Ishikawa (cell line): ENCODE measurements around the gene PCDH9.

ENCODE experiments used
- CEBPB ChIP-seq: IDR thresholded peaks from 2 replicates; pipeline ENCODE4 v1.6.1; 2012
- CREB1 ChIP-seq: IDR thresholded peaks from 2 replicates; pipeline ENCODE4 v1.6.1; 2012; ENCODE audit warnings: low read depth
- EGR1 ChIP-seq: IDR thresholded peaks from 2 replicates; pipeline ENCODE4 v1.6.1; 2012
- EP300 ChIP-seq: IDR thresholded peaks from 2 replicates; pipeline ENCODE4 v1.6.1; 2012; ENCODE audit warnings: borderline replicate concordance
- FOXM1 ChIP-seq: IDR thresholded peaks from 2 replicates; pipeline ENCODE4 v1.6.1; 2012; ENCODE audit warnings: low read depth, borderline replicate concordance
- NFIC ChIP-seq: IDR thresholded peaks from 2 replicates; pipeline ENCODE4 v1.6.1; 2012
- RAD21 ChIP-seq: IDR thresholded peaks from 2 replicates; pipeline ENCODE4 v1.6.1; 2012; ENCODE audit warnings: low read depth
- TAF1 ChIP-seq: IDR thresholded peaks from 2 replicates; pipeline ENCODE4 v1.6.1; 2012; ENCODE audit warnings: low read depth, mild to moderate bottlenecking
- TCF12 ChIP-seq: IDR thresholded peaks from 2 replicates; pipeline ENCODE4 v1.6.1; 2012; ENCODE audit warnings: low read depth
- TEAD4 ChIP-seq: IDR thresholded peaks from 2 replicates; pipeline ENCODE4 v1.6.1; 2012
- YY1 ChIP-seq: IDR thresholded peaks from 2 replicates; pipeline ENCODE4 v1.6.1; 2012; ENCODE audit warnings: low read depth
- ZBTB7A ChIP-seq: IDR thresholded peaks from 2 replicates; pipeline ENCODE4 v1.6.1; 2012; ENCODE audit warnings: low read depth
- TF ChIP-seq, protein P1 (sequence below): IDR thresholded peaks from 2 replicates; pipeline ENCODE4 v1.6.1; 2012; ENCODE audit warnings: low read depth, mild to moderate bottlenecking
- TF ChIP-seq, protein P2 (sequence below): IDR thresholded peaks from 2 replicates; pipeline ENCODE4 v1.6.1; 2012
- TF ChIP-seq, protein P3 (sequence below): IDR thresholded peaks from 2 replicates; pipeline ENCODE4 v1.6.1; 2012

Gene PCDH9

DNA sequence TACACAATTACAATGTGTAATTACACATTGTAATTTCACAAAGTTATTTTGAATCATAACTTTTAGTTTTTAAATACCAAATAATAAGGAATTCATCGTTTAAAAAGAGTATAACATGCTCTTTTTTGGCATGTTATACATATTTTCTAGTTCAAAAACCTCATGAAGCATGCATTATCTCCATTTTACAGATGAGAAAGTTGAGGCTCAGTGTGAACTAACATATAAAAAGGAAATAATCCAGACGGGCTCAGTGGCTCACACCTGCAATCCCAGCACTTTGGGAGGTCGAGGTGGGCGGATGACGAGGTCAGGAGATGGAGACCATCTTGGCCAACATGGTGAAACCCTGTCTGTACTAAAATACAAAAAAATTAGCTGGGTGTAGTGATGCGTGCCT is 107.9 kb downstream of the PCDH9 start:
- TF ChIP-seq TAF1: no peak
- TF ChIP-seq, protein P1, sequence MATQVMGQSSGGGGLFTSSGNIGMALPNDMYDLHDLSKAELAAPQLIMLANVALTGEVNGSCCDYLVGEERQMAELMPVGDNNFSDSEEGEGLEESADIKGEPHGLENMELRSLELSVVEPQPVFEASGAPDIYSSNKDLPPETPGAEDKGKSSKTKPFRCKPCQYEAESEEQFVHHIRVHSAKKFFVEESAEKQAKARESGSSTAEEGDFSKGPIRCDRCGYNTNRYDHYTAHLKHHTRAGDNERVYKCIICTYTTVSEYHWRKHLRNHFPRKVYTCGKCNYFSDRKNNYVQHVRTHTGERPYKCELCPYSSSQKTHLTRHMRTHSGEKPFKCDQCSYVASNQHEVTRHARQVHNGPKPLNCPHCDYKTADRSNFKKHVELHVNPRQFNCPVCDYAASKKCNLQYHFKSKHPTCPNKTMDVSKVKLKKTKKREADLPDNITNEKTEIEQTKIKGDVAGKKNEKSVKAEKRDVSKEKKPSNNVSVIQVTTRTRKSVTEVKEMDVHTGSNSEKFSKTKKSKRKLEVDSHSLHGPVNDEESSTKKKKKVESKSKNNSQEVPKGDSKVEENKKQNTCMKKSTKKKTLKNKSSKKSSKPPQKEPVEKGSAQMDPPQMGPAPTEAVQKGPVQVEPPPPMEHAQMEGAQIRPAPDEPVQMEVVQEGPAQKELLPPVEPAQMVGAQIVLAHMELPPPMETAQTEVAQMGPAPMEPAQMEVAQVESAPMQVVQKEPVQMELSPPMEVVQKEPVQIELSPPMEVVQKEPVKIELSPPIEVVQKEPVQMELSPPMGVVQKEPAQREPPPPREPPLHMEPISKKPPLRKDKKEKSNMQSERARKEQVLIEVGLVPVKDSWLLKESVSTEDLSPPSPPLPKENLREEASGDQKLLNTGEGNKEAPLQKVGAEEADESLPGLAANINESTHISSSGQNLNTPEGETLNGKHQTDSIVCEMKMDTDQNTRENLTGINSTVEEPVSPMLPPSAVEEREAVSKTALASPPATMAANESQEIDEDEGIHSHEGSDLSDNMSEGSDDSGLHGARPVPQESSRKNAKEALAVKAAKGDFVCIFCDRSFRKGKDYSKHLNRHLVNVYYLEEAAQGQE: no peak
- TF ChIP-seq YY1: no peak
- TF ChIP-seq RAD21: no peak
- no peak for TF ChIP-seq CEBPB
- TF ChIP-seq, protein P2, sequence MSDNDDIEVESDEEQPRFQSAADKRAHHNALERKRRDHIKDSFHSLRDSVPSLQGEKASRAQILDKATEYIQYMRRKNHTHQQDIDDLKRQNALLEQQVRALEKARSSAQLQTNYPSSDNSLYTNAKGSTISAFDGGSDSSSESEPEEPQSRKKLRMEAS: no peak
- TF ChIP-seq NFIC: no peak
- no peak for TF ChIP-seq EP300
- TF ChIP-seq EGR1: no peak
- TF ChIP-seq CREB1: no peak
- TF ChIP-seq, protein P3, sequence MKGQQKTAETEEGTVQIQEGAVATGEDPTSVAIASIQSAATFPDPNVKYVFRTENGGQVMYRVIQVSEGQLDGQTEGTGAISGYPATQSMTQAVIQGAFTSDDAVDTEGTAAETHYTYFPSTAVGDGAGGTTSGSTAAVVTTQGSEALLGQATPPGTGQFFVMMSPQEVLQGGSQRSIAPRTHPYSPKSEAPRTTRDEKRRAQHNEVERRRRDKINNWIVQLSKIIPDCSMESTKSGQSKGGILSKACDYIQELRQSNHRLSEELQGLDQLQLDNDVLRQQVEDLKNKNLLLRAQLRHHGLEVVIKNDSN: no peak

DNA sequence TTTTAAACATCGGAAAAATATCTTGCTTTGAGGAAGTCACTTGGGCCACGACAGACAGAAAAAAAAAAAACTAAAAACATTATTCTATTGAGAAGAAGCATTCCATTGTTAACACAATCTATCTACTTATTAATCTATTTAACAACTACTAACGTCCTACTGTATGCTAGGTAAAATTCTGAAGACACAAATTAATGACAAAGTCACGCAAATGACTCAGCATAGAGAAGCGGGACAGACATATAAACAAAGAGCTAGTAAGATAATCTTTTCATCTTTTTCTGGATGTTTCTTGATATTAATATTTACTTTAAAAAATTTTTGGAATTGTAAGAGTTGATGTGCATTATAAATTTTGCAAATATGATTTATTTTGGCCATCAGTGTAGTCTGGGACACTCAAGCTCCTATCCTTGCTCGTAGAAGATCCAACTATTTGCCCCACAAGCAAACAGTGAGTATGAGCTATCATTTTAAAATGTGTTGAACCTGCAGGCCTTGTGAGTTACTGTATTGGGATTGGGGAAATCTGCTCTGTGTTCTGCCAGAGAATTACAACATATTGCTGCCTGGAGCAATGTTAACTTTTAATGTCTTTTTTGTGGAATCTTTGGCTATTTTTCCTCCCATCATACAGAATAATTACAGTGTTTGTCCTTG is 109.1 kb downstream of the PCDH9 start:
- TF ChIP-seq, protein P3: no peak
- no peak for TF ChIP-seq YY1

DNA sequence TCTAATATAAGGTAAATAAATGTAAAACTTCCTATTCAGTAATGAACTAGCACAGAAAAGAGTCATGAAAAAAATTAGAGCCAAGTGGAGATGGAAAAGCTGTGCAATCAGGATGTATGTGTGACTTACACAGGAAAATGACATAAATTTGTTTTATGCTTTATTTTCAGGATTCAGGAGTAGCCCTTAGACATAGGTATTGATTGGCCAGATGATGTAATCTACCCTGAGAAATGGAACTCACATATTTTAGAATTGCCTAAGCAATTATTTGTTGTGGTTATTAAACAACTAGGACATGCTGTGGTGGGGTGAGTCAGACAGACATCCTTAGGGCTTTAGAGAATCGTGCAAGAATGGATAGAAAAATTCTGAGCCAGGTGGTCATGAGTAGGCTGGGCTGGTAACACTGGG is 110.6 kb downstream of the PCDH9 start:
- TF ChIP-seq TAF1: no peak
- TF ChIP-seq YY1: no peak
- no peak for TF ChIP-seq CEBPB
- no peak for TF ChIP-seq EGR1
- TF ChIP-seq TCF12: no peak

DNA sequence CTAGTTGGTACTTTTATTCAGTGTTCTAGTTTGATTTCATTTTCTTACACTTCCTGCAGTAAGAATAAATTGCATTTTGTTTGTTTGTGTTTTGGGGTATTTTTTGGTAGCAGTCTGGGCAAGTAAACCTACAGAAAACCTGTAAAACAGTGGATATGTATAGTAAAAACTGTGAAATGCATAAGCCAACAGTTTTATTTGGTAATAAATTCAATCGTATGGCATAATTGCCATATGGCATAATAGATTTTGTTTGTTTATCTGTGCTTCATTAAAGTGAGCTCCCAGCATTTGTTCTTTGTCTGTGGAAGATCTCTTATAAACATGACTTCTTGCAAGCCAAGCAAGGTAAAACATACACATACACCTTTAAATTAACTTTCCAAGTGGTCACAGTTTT is 111.9 kb downstream of the PCDH9 start:
- TF ChIP-seq YY1 (no peak), CEBPB (no peak), TEAD4 (no peak), EGR1 (no peak)
- TF ChIP-seq, protein P2: no peak
- TF ChIP-seq, protein P1: no peak

DNA sequence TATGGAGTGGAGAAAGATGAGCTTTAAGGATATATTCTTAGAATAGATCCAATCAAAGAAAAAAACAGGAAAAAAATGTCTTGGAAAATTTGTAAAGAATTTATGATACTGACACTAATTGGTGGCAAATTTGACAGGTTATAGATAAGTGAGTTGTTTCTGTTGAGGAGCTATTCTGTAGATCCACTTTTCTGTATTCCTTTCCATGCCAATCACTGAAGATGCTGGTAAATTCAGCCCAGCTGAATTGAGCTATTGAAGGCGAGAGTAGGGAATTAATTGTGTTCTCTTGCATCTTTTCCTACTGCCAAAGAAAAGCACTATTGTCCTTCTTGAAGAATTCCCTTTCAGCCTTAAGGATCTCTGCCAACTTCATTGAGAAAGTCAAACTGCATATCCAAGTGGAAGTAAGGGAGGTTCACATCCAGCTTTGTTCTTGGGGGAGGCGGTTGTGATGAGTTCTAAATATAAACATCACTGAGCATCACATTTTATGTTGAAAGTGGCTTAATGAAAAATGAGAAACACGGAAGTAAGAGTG is 113.1 kb downstream of the PCDH9 start:
- TF ChIP-seq TEAD4: no peak
- TF ChIP-seq, protein P3: no peak
- TF ChIP-seq RAD21: no peak
- TF ChIP-seq ZBTB7A: no peak
- no peak for TF ChIP-seq FOXM1
- TF ChIP-seq EP300: no peak
- TF ChIP-seq NFIC: no peak
- TF ChIP-seq, protein P1: no peak
- TF ChIP-seq TCF12: no peak
- TF ChIP-seq, protein P2: no peak
- no peak for TF ChIP-seq CREB1
- TF ChIP-seq EGR1: no peak
- no peak for TF ChIP-seq YY1
